ENCODE measurements around the gene SKA3.
"Not testable (repeated sequence)": the region's sequence is repeated elsewhere in the genome, so short reads cannot be mapped to it uniquely, and the experiment has no call there.

SKA3 gene

DNA sequence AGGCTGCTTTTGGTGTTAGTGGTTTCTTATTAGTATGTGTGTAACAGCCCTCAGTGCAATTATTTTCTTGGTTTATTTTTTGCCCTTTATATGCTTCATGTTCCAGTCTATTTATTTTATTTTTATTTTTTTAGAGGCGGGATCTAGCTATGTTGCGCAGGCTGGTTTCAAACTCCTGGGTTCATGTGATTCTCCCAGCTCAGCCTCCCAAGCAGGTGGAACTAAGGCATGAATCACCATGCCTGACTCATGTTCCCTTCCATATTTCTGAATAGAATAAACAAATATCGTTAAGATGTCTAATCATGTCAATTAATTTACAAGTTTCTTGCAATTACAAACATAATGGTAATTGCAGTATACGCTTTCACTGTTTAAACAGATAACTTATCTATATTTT lies 11.7 kb downstream of the SKA3 start:
- no peak for DNase-seq

DNA sequence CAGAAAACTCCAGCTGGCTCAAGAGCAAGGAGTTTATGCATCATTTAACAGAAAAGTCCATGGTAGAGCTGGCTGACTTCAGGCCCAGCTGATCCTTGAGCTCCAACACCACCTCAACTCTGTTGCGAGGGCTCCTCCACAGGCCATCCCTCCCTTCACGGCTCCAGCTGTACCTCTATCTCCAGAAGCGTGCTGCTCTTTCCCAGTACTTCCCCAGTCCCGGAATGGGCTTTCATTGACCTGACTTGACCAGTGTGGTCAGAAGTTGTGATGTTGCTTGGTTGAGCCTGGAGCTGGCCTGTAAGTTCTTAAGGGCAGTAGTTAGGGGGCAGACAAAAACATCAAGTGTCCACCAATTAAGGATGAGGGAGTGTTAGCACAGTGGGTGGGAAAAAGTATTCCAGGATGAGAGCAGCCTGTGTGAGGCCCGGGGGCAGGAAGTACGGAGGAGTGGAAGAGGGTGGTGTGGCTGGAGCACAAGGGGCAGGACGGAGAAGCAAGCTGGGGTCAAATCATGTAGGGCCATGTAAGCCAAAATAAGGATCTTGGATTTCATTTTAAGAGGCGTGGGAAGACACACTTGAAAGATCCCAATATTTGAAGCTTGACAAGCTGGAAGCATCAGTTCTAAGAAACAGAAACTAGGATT lies 24.0 kb downstream of the SKA3 start:
- no peak for DNase-seq

DNA sequence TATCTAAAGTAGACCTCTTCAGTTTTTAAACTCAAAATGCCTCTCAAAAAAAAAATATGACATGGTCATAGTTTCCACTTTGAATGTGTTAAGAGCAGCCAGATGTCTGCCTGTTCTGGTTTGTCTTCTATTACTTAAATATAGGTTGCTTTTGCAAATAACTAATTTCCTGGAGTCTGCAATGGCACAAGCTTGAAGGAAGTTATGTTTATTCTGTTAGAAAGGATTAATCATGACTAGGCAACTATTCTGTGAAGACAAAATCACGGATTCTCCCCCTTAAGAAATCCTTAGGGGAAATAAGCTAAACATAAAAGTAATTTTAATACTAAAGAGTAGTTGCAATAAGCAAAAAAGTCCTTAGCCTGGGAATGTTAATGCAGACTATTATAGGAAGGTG lies 26.3 kb downstream of the SKA3 start:
- DNase-seq, result no peak

DNA sequence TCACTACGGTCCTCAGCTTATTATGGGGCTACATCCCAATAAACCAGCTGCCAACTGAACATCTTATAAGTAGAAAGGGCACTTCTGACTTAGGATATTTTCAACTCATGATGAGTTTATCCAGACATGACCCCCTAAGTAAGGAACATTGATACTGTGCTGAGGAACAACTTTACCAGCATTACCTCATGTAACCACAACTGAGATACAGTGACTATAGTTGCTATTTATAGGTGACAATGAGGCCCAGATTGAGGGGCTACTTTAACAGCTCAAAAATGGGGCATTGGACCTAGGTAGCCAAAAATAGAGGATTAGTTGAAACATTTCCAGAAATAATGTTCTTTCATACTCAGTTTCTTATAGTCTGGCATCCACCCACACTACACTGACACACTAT lies 26.8 kb downstream of the SKA3 start:
- DNase-seq, result no peak

DNA sequence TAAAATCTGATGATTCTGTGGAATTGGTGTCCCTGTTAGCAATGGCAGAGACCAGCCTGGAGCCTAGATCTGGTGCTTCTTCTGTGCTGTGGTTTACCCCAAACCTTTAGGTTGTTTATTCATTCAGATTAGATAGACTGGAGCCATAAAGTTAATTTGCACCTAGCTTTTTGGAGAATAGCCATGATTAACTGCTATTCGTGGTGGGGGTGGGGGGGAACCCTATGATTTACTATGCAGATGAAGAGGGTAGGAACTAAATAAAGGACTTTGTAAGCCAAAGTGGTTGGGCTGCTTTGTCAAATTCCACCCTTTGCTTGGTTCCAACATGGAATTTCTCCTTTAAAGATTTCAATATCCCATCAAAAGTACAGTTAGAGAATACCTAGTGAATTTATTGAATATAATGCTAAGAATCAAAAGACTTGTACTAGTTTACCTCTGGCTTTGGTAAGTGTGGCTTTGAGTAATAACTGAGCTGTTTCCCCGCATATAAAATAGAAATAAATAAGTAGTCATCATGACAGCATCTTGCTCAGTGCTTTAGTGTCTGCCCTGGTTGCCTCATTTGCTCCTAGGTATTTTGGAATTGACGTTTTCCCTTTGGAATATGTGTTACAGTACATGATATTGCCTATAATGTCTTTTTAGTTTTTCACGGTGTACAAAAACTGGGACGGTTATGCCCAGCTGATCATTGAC lies 27.6 kb downstream of the SKA3 start:
- DNase-seq, result no peak

DNA sequence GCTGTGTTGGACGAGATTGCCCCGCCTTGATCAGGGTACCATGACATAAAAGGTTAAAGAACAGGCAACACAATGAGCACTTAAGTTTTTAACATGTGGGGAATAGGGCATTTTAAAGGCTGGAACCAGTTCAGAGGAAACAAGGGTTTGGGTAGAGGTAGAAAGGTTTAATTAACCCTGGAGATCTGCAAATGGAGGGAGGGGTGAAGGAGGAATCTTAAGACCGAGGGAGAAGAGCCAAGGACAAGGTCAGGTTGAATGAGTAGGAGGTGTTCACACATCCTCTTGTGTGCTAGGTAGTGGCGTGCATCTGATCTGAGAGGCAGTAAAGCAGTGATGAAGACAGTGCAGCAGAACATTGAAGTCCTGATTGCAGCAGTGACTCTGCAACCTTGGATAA lies 28.5 kb downstream of the SKA3 start:
- DNase-seq, result no peak

DNA sequence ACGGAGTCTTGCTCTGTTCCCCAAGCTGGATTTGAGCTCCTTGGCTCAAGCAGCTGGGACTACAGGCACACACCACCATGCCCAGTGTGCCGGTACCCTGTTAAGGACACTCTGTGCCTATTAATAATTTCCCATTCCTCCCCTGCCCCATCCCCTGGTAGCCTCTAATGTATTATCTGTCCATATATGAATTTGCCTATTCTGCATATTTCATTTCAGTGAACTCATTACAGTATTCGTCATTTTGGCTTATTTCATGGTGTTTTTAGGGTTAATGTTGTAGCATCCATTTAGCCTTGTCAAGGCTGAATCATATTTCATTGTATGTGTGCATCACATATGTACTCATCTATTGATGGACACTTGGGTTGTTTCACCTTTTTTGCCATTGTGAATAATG lies 33.6 kb downstream of the SKA3 start:
- DNase-seq, result no peak

DNA sequence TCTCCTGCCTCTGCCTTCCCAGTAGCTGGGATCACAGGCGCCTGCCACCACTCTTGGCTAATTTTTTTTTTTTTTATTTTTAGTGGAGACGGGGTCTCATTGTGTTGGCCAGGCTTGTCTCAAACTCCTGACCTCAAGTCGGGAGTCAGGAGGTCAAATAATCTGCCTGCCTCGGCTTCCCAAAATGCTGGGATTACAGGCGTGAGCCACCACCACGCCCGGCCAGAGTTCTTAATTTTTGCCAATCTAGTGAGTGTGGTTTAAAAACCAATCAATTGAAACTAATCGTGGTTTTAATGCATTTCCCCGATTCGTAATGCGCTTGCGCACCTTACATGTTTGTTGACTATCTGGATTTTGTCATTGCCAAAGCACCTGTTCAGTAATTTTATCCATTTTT lies 37.0 kb downstream of the SKA3 start:
- no peak for DNase-seq

DNA sequence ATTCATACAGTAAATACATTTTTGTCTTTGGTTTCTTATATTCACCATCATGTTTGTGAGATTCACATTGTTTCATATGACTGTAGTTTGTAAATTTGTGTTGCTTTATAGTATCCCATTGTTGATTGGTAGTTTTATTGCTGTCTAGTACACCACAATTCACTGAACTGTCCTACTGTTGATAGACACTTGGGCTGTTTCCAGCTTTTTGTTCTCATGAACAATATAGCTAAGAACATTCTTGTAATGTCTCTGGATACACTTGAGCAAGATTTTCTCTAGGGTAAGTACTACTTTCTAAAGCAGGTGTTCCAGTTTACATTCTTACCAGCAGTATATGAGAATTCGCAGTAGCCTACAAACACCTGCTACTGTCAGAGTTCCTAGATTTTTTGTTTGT lies 37.8 kb downstream of the SKA3 start:
- DNase-seq, result no peak

DNA sequence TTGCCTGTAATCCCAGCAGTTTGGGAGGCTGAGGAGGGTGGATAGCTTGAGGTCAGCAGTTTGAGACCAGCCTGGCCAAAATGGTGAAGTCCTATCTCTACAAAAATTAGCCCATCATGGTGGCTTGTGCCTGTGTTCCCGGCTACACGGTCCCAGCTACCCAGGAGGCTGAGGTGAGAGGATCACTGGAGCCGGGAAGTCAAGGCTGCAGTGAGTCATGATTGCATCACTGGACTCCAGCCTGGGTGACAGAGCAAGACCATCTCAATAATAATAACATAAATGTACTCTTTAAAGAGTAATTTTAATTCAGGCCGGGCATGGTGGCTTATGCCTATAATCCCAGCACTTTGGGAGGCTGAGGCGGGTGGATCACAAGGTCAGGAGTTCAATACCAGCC lies 38.7 kb downstream of the SKA3 start:
- no peak for DNase-seq

DNA sequence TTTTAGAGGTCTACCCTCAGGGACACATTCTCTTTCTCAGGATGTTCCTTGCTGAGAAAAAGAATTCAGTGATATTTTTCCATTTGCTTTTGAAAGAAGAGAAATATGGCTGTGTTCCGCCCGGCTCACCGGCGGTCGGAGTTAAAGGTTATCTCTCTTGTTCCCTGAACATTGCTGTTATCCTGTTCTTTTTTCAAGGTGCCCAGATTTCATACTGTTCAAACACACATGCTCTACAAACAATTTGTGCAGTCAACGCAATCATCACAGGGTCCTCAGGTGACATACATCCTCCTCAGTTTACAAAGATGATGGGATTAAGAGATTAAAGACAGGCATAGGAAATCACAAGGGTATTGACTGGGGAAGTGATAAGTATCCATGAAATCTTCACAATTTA lies 40.5 kb downstream of the SKA3 start:
- not testable (repeated sequence) for DNase-seq

DNA sequence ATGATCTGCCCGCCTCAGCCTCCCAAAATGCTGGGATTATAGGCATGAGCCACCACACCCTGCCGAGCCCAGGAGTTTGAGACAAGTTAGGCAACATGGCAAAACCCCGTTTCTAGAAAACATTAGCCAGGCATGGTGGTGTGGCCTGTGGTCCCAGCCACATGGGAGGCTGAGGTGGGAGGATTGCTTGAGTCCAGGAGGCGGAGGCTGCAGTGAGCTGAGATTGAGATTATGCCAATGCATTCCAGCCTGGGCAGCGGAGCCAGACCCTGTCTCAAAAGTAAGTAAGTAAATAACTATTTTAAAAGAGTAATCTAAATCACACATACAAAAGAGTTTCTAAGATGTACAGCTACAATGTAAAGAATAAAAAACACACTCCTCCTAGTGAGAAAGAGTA lies 41.9 kb downstream of the SKA3 start:
- DNase-seq, result no peak

DNA sequence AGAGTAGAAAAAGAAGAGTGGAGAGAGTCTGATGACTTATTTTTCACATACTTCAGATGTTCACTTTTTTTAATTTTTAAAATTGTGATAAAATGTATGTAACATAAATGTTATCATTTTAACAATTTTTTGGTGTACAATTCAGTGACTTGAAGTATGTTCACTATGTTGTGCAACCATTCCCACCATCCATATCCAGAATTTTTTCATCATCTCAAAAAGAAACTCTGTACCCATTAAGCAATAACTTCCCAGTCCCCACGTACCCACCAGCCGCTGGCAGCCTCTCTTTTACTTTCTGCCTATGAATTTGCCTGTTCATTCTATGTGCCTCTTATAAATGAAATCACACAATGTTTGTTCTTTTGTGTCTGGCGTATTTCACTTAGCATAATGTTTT lies 43.3 kb downstream of the SKA3 start:
- no peak for DNase-seq

DNA sequence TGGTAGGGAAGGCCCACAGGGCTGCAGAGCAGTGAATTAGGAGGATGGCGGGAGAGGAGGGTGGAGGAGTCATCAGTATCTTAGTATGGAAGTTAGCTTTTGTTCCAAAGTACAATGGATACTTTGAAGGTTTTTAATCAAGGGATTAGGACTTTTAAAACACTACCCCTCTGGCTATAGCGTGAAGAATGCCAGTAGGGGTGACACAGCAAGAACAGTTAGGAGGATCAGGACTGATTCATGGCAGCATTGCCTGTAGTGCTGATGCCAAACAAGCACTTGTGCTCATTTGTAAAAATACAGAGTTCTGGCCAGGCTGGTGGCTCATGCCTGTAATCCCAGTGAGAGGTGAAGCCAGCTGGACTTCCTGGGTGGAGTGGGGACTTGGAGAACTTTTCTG lies 46.2 kb downstream of the SKA3 start:
- DNase-seq, result no peak

DNA sequence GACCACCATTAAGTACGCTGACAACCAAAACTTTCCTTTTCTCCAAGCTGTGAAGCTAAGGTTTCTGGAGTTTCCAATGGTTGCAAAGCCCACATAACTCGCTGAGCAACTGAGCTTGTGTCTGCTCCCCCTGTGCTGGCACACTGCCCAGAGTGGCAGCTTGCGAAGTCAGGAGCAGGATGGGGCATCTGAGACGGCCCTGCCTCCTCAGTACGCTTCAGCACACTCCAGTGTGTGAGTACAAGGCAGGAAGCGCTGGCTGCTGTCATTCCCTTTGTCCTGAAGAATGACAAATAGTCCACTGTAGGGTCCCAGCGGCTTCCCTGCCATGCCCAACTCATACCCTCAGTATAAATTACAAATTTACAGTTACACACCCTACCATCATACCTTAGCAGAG lies 51.5 kb downstream of the SKA3 start:
- peak; percentile 94 to 98 for DNase-seq

DNA sequence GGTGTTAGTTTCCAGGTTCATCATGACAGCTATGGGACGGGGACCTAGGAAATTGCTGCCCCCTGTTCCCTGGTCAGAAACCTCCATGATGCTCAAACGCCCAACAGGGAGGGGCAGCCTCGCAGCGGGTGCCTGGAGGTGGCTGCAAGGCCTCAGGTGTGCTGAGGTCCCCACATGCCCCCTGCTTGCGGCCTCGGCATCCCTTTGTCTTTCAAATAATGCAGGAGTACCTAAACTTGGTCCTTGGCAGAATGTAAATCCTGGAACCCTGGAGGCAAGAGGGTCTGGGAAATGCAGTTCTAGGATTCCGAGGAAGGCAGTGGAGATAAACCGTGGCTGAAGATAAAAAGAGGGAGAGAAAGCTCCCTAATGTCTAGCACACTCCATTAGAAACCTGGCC lies 52.4 kb downstream of the SKA3 start:
- no peak for DNase-seq

DNA sequence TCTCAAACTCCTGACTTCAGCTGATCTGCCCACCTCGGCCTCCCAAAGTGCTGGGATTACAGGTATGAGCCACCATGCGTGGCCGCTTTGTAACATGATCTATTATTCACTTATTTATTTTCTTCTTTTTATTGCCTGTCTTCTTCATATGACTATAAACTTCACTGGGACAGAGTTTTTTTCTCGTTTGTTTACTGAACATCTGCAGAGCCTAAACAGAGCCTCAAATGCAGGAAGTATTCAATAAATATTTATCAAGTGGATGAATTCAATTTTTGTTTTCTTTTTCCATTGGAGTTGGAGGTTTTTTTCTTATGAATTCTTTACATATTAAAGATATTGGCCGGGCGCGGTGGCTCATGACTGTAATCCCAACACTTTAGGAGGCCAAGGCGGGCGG lies 54.7 kb downstream of the SKA3 start:
- DNase-seq, result no peak

DNA sequence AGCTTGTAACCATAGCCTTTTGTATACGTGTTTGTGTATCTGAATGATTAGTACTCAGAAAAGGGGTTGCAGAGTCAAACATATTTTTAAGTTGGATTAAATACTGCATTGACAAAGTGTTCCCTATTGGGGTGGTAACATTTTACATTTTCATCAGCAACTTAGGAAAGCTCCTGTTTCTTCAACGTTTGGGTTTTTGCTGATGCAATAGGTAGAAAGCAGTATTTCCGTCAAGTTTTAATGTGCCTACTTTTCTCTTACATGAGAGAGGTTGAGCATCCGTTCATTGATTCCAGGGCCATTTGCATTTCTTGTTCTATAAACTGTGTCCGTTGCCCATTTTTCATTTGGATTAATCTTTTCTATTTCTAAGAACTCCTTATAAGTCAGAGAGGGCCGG lies 56.2 kb downstream of the SKA3 start:
- no peak for DNase-seq

DNA sequence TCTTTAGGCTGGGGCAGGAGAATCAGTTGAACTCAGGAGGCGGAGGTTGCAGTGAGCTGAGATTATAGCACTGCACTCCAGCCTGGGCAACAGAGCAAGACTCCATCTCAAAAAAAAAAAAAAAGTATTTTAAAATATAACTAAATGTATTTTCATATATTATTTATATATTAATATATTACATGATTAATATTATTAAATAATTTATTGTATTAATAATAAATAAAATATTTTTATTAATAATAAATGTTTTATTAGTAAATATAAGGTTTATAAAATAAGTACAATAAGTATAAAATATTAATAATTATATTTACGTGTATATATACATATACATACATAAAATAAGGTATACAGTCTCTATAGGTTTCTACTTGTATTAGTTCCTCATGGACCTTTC lies 56.8 kb downstream of the SKA3 start:
- DNase-seq, result no peak

DNA sequence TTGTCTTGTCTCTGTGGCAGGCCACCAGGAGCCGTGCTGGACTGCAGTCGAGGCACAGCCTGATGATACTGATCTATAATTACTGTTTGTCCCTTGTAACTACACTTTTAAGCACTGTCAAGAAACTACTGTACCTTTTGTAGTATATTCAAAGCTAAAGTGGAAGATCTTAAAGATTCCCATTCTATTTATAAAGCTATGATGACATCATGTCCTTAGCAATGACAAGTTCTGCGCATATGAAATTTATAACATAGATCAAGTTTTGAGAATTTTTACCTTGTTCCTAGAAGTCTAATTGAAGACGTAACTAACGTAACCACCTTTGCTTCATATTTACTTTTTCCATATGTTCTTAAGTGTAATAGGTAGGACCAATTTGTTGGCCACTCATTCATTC lies 58.2 kb downstream of the SKA3 start:
- no peak for DNase-seq

DNA sequence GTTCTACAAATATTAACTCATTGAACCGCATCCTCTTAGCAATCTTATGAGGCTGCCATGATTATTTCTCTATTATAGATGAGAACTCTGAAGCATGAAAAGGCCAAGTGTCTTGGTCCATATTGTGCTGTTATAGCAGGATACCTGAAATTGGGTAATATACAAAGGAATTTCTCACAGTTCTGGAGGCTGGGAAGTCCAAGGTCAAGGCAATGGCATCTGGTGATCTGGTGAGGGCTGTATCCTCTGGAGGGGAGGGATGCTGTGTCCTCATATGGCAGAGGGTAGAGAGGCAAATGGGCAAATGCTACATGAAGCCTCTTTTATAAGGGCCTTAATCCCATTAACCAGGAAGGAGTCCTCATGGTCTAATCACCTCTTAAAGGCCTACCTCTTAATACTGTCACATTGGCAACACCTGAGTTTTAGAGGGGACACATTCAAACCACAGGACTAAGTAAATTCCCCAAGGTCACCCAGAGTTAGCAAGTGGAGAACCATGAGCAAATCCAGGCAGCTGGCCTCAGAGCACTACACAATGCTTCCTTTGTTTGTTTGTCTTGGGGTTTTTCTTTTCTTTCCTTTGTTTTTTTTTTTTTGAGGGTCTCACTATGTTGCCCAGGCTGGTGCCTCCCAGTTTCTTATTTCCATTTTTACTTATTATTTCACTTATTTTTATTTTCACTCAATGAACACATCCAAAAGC lies 59.1 kb downstream of the SKA3 start:
- DNase-seq, result no peak

DNA sequence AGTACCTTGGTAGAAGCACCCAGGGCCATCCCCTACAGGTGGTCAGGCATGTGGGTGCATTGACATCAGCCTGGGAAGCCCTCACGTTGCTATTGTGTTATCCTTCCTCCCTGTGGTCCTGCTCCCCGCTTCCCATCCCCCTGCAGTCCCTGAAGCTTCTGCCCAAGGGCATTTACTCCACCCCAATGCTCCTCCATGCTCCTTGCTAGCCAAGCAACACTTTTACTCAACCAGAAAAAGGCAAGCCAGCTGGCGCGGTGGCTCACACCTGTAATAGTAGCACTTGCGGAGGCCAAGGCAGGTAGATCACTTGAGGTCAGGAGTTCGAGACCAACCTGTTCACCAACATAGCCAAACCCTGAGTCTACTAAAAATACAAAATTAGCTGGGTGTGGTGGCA lies 60.2 kb downstream of the SKA3 start:
- no peak for DNase-seq

DNA sequence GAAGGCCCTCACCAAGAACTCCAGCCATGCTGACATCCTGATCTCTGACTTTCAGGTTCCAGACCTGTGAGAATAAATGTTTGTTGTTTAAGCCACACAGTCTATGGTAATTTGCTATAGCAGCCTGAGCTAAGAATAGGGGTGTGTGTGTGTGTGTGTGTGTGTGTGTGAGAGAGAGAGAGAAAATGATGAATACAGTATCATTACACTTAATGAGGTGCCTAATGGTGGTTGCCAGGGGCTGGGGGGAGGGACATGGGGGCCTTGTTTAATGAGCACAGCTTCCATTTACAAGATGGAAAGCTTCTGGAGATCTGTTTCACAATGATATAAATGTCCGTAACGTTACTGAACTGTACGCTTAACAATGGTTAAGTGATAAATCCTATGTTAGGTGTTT lies 61.1 kb downstream of the SKA3 start:
- no peak for DNase-seq

DNA sequence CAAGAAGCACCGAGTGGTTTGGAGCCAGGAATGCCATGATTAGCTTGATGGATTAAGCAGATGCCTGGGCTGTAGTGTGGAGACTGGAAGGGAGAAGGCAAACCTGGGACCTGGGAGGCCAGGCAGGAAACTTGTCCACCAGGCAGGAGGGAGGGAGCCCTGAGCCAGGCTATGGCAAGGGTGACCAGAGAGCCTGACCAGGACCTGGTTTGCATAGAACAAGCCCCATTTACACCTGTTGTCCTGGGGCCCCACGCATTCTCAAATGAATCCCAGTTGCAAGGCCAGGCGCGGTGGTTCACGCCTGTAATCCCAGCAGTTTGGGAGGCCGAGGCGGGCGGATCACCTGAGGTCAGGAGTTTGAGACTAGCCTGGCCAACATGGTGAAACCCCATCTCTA lies 64.8 kb downstream of the SKA3 start:
- DNase-seq, result no peak

DNA sequence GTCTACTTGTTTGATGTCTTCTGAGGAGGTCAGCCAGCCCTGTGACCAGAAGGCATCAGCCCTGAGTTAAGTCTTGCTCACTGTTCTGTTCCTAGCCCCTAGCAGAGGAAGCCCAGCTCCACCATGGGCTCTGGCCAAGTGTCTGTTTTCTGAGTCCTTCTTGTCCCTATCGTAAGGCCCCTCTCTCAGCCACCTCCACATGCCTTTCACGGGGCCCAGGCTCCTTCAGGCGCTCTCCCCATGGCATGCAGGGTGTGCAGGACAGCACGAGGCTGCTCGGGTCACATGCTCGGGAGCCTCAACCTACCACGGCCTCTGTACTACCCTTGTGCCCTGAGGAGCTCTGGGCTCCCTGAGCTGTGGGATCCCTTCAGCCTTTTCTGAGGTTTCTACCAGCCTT lies 67.2 kb downstream of the SKA3 start:
- no peak for DNase-seq
